DND-41 (cell line): ENCODE results near the gene ASB12.

ENCODE experiments used
- ATAC-seq: fragments of 200-7000 bp; cut with Tn5 transposase; 3 replicates; pipeline ENCODE4 v1.9.1; 2021; ENCODE audit warnings: low read depth; ENCODE audit not compliant: insufficient read depth
- DNase-seq: peaks from one replicate; pipeline ENCODE4 v3.0.0-alpha.2; 2020
- H2AFZ ChIP-seq: 2 replicates; pipeline ENCODE4 v1.6.0; 2012; ENCODE audit warnings: low read depth, low read length
- H3K27ac ChIP-seq: 2 replicates; pipeline ENCODE4 v1.5.1; 2012; ENCODE audit warnings: low read length, inconsistent platforms
- H3K27me3 ChIP-seq: fragments of 200-600 bp; sonication (generic); 2 replicates; pipeline ENCODE4 v1.6.0; 2012; ENCODE audit warnings: low read length, mild to moderate bottlenecking, inconsistent platforms; ENCODE audit not compliant: insufficient read depth, poor library complexity
- H3K36me3 ChIP-seq: 2 replicates; pipeline ENCODE4 v1.5.1; 2012; ENCODE audit warnings: low read length, inconsistent platforms; ENCODE audit not compliant: insufficient read depth
- H3K4me1 ChIP-seq: 2 replicates; pipeline ENCODE4 v1.5.1; 2012; ENCODE audit warnings: mild to moderate bottlenecking, low read length; ENCODE audit not compliant: insufficient read depth
- H3K4me2 ChIP-seq: 2 replicates; pipeline ENCODE4 v1.6.0; 2012; ENCODE audit warnings: mild to moderate bottlenecking, moderate library complexity, low read length, inconsistent platforms; ENCODE audit not compliant: insufficient read depth
- H3K4me3 ChIP-seq, 2 experiments: fragments of 200-600 bp in 1 of 2; shearing (Covaris generic) in 1 of 2; 2 replicates each; pipeline ENCODE4 v1.5.1; 2012 to 2016; ENCODE audit warnings: inconsistent platforms in 2 of 2, low read length in 2 of 2, mild to moderate bottlenecking in 2 of 2, low read depth in 1 of 2, moderate library complexity in 1 of 2
- H3K79me2 ChIP-seq: 2 replicates; pipeline ENCODE4 v1.6.0; 2012; ENCODE audit warnings: low read length, inconsistent platforms; ENCODE audit not compliant: insufficient read depth
- H3K9ac ChIP-seq: 2 replicates; pipeline ENCODE4 v1.6.0; 2012; ENCODE audit warnings: low read depth, mild to moderate bottlenecking, inconsistent platforms, low read length, moderate library complexity
- H3K9me3 ChIP-seq: 2 replicates; pipeline ENCODE4 v1.5.1; 2012; ENCODE audit warnings: low read length, moderate library complexity, mild to moderate bottlenecking, inconsistent platforms; ENCODE audit not compliant: insufficient read depth, severe bottlenecking
- H4K20me1 ChIP-seq: 2 replicates; pipeline ENCODE4 v1.6.0; 2012; ENCODE audit warnings: low read length; ENCODE audit not compliant: insufficient read depth
- EZH2 ChIP-seq: IDR thresholded peaks from 3 replicates; pipeline ENCODE4 v1.6.1; 2012; ENCODE audit warnings: borderline replicate concordance, low read depth, mild to moderate bottlenecking, moderate library complexity, low read length, inconsistent platforms; ENCODE audit not compliant: severe bottlenecking
- TF ChIP-seq, protein P1 (sequence below): IDR thresholded peaks from 2 replicates; pipeline ENCODE4 v1.5.1; 2012; ENCODE audit warnings: borderline replicate concordance, low read length, moderate library complexity, mild to moderate bottlenecking; ENCODE audit not compliant: poor library complexity, severe bottlenecking; ENCODE audit errors: extremely low read depth

Gene ASB12

DNA sequence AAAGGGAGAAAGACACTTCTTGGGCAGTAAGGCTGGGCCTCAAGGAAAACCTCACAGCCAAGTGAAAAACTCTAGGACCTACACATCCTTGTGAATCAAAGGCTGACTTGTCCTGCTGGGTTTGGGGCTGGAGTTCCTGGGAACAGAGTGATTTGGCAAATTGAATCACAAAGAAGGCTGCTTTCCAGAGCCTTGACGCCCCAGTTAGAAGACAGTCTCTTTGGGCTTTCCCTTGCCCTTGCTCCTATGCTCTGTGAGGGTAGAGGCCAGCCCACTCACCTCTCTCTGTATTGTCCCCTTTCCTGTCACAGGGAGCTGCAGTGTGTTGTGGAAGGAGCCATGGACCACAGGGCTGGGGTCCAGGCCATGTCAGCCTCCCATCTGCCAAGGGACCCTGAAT is 34.5 kb downstream of the ASB12 start:
- Histone ChIP-seq H4K20me1 (peaks cover 3% of the 10 kb centered on the region; the same call in 1 of the 2 replicates), H3K9me3 (no peaks in the 10 kb centered on the region), H3K36me3 (peaks cover 25% of the 10 kb centered on the region), H3K27me3 (no peaks in the 10 kb centered on the region), H3K27ac (no peak overlapping the region), H3K4me1 (no peaks in the 10 kb centered on the region), H2AFZ (no peak overlapping the region), H3K9ac (no peak overlapping the region), H3K4me3 (no peak overlapping the region), H3K4me2 (no peak overlapping the region), H3K79me2 (peaks cover 35% of the 10 kb centered on the region)
- TF ChIP-seq, protein P1, sequence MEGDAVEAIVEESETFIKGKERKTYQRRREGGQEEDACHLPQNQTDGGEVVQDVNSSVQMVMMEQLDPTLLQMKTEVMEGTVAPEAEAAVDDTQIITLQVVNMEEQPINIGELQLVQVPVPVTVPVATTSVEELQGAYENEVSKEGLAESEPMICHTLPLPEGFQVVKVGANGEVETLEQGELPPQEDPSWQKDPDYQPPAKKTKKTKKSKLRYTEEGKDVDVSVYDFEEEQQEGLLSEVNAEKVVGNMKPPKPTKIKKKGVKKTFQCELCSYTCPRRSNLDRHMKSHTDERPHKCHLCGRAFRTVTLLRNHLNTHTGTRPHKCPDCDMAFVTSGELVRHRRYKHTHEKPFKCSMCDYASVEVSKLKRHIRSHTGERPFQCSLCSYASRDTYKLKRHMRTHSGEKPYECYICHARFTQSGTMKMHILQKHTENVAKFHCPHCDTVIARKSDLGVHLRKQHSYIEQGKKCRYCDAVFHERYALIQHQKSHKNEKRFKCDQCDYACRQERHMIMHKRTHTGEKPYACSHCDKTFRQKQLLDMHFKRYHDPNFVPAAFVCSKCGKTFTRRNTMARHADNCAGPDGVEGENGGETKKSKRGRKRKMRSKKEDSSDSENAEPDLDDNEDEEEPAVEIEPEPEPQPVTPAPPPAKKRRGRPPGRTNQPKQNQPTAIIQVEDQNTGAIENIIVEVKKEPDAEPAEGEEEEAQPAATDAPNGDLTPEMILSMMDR: no peak
- TF ChIP-seq EZH2: no peak
- DNase-seq: no peak
- no peak for ATAC-seq

DNA sequence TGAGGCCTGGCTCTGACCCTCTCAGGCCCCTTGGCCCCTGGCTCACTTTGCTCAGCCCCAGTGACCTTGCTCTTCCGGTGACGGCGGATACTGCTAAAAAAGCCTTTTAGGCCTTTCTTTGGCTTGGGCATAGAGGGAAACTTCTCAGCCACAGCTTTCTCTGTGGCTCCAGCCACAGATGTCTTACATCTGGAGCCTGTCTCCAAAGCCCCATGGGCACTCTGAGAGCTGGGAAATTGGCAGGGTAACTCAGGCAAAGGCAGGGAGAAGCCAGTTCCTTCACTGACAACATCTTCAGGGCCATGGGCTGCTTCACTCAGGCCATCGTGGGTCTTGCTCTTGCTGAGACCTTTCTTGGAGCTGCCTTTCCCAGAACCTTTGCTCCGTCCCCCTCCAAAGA is 37.7 kb downstream of the ASB12 start:
- no peaks in the 10 kb centered on the region for H4K20me1 ChIP-seq
- no peak for ATAC-seq

DNA sequence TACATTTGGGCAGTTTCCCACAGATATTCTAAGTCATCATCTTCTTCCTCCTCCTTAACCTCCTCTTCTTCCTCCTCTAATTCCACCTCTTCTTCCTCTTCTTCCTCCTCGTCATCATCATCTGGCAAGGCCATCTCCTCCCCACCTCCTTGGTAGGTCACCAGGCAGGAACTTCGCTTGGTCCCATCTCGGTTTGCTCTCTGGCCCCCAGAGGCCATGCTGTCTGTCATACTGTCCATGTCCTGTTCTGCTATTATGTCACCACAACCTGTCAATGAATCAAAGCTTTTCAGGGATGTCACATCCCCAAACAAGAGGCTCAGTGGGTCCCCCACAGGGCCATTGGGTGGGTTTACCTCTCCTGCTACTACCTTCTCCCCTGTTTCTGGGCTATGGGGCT is 38.4 kb downstream of the ASB12 start:
- Histone ChIP-seq H3K9ac (no peak overlapping the region), H3K4me3 (no peak overlapping the region), H3K9me3 (no peaks in the 10 kb centered on the region), H3K27me3 (no peaks in the 10 kb centered on the region), H3K4me2 (no peak overlapping the region), H3K4me1 (no peaks in the 10 kb centered on the region), H2AFZ (no peak overlapping the region), H3K79me2 (peaks cover 9% of the 10 kb centered on the region; the same call in 1 of the 2 replicates), H4K20me1 (no peaks in the 10 kb centered on the region), H3K36me3 (peaks cover 35% of the 10 kb centered on the region), H3K27ac (no peak overlapping the region)
- ATAC-seq (no peak), DNase-seq (no peak)
- TF ChIP-seq, protein P1: no peak
- no peak for TF ChIP-seq EZH2

More for the DNA sequence above, 37.7 kb downstream of the ASB12 start:
- no peak overlapping the region for H3K4me3 ChIP-seq
- no peak overlapping the region for H3K9ac ChIP-seq
- H3K79me2 ChIP-seq: peaks cover 10% of the 10 kb centered on the region; the same call in 1 of the 2 replicates
- no peaks in the 10 kb centered on the region for H3K4me1 ChIP-seq
- no peaks in the 10 kb centered on the region for H3K9me3 ChIP-seq
- TF ChIP-seq, protein P1: no peak
- TF ChIP-seq EZH2: no peak
- H3K27ac ChIP-seq: no peak overlapping the region
- DNase-seq: no peak
- H3K36me3 ChIP-seq: peaks cover 35% of the 10 kb centered on the region
- H3K27me3 ChIP-seq: no peaks in the 10 kb centered on the region
- H3K4me2 ChIP-seq: no peak overlapping the region
- H2AFZ ChIP-seq: no peak overlapping the region
